Colon (tissue), 2 donors: Measurements from ENCODE around the gene WNK2.
"Not testable (repeated sequence)": the region's sequence is repeated elsewhere in the genome, so short reads cannot be mapped to it uniquely, and the experiment has no call there.

Experiments
- FAIRE-seq: peaks from 2 replicates; lab custom pipeline; 2012; peaks lifted over from hg19 to GRCh38; lab: Jason Lieb, UNC
- donor health status: control.
- donor health status: control.

WNK2 gene

DNA sequence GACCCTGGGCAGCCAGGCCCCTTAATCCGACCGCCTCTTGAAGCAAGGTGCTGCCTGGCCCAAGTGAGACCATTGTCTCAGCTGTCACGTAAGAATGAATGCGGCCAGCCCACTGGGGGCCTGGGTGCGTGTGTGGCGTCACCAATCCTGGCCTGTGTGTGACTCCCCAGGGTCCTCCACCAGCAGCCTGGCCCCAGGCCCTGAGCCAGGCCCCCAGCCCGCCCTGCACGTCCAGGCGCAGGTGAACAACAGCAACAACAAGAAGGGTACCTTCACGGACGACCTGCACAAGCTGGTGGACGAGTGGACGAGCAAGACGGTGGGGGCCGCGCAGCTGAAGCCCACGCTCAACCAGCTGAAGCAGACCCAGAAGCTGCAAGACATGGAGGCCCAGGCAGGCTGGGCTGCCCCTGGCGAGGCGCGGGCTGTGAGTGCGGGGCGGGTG lies 124.2 kb downstream of the WNK2 start:
- no peak for FAIRE-seq

- no peak for FAIRE-seq
These were observed 124.7 kb downstream of the WNK2 start for GRCh38 chr9:93308676-93309075.

DNA sequence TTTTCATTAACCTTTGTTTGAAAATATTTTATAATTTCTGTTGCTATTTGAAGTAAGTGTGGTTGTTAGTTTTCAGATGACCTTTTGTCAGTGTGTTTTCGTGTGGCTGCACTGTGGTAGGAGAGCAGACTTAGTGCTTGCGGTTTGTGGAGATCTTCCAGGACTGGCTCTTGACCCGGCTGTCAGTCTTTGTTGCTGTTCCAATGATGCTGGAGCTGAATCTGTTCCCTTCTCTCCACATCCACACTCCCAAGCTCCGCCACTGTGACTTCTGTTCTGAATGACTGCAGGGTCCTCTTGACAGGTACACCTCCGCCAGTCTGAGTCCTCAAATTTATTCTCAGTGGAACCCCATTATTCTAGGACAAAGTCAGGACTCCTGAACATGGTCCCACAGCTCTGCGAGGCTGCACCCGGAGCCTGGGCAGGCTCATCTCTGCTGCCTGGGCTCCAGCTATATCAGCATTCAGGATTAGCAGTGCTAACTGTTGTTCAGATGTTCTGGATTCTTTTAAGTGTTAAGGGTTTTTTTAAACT lies 126.0 kb downstream of the WNK2 start:
- no peak for FAIRE-seq

DNA sequence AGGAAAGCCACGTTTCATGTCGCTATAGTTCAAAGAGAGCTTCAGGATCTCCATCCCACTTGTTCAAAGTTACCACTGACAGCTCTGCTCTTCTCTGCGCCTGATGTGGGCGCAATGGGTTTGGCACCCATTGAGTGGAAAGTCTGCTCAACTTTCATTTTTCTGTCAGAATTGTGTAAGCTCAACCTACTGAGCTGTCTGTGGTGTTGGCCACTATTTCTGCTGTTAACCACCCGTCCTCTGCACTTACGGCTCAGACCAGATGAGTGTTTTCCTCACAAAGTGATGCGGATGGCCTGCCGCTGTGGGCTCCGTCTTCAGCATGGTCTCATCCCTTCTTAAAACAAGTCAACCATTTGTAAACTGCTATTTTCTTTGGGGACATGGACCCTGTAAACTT lies 131.2 kb downstream of the WNK2 start:
- no peak for FAIRE-seq

- FAIRE-seq, result no peak
These were observed 132.0 kb downstream of the WNK2 start for GRCh38 chr9:93315960-93316359.

GRCh38 chr9:93316726-93317494 lies 133.0 kb downstream of the WNK2 start:
- FAIRE-seq, result no peak

DNA sequence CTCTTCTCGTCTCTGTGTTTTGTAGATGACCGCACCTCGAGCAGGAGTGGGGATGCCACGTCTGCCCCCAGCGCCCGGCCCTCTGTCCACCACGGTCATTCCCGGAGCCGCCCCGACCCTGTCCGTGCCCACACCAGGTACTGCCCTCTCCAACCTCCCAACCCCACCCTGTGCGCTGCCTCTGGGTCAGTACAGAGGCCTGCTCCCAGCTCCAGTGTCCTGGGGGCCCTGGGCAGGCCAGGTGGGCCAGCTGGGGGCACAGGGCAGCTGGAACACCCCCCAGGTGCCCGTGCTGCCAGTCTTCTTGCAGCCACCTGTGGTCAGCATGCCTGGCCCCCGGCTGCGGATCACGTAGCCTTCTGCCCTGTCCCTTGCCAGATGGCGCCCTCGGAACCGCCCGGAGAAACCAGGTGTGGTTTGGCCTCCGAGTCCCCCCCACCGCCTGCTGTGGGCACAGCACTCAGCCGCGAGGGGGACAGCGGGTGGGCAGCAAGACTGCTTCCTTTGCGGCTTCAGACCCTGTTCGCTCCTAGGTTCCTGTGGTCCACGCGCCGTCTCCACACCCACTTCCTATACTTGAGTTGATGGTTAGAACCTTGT lies 133.7 kb downstream of the WNK2 start:
- no peak for FAIRE-seq

DNA sequence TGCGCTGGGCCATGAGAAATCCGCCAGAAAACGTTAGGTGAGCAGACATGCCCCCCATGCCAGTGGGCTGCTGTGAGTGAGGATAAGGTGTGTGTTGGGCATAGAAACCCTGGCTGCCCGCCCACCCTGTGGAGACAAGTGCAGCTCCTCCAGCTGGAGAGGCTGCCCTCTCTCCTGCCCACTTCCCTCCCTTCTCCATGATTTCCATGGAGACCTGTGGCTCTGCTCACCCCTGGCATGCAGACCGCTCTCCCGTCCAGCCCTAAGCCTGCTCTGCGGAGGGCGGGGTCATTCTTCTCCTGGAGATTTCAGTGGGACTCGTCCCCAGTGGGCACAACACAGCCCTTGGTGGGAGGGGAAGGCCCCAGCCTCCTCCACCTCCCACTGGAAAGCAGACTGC lies 134.5 kb downstream of the WNK2 start:
- FAIRE-seq, result no peak

- no peak for FAIRE-seq
These were observed 135.5 kb downstream of the WNK2 start for GRCh38 chr9:93319301-93319991.

DNA sequence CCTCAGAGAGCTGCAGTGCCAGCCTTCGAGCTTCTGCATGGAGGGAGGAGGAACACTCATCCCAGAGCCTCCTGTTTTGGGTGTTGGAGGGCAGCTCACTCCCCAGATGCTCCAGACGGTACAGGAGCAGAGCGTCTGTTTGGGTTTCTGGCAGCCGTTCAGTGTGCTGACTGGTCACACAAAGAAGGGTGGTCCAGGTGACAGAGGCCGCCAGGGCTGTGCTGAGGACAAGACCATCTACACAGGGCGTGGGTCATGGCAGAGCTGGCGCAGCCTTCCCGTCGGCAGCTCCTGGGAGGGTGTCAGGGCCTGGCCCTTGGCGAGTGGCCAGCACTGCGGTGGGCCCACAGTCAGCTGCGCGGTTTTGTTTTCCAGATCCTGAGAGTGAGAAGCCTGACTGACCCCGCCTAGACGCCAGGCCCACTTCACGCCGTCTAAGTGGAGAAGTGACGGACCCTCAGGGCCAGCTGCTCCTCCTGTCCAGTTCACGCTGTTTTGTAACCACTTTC lies 136.1 kb downstream of the WNK2 start:
- FAIRE-seq, result no peak

- no peak for FAIRE-seq
These were observed 136.8 kb downstream of the WNK2 start for GRCh38 chr9:93320591-93321219.

DNA sequence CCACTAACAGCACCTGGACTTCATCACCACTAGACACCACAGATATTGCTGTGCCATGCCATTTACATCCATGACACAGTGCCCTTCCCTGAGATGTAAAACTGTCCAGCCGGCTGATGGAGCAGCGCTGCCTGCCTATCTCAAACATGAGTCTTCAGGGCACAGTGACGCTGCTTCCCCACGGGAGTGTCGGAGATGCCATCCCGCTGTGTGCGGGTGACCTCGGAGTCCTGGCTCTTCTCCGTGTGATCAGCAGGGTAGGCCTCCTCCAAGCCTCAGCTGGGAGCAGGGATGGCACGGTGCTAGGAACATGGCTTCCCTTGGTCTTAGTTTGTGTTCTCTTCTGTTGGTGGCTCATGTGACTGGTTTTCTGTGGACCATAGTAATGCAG lies 137.3 kb downstream of the WNK2 start:
- FAIRE-seq, result no peak

- not testable (repeated sequence) for FAIRE-seq
These were observed 139.6 kb downstream of the WNK2 start for GRCh38 chr9:93323446-93323954.

GRCh38 chr9:93324191-93324834 lies 140.4 kb downstream of the WNK2 start:
- FAIRE-seq, result no peak

DNA sequence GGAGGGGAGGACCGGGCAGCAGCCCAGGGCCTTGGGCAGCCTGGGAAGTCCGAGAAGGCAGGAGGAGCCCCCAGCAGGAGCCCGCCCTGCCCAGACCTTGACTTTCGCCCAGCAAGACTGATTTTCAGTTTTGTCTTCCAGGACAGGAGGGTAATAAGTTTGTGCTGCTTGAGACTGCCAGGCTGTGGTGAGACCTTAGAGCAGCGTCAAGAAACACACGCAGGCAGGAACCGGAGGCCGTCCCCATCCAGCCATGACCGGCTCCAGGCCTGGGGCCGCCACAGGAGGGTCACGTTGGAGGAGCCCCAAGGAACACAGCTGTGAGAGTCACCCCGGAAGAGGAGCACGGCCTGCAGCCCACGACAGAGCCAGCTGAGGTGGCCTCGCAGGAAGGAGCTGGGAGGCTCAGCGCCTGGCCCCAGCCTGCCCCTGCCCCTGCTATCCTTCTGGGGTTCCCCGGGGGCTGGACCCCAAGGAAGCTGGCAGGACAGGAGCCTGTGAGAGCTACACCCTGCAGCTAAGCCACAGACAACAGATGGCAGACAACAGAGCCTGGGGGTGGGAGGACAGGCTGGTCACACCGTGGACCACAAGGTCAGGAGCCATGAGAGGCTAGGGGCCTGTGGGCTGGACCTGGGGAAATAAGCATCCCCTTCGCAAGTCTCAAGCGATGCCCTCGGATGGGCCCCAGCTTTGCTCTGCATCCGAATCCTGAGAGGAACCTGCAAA lies 141.5 kb downstream of the WNK2 start:
- no peak for FAIRE-seq

GRCh38 chr9:93326056-93326455 lies 142.1 kb downstream of the WNK2 start:
- no peak for FAIRE-seq

DNA sequence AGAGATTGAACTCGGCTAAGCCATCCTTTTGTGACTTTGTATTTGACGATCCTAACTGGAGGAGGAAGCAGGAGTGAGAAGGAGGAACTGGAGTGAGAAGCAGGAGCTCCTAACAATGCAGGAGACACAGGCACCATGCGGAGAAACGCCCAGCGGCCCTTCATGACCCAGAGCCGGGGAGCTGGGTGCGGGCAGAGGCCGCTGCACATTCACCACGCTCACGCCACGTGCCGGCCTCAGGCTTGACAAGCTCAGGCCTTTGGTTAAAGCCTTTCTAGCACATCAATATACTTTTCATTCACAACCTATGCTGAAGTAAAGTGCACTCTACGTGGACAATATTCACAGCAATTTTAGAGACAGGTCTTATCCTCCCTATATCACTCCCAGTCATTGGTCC lies 142.7 kb downstream of the WNK2 start:
- FAIRE-seq, result no peak

DNA sequence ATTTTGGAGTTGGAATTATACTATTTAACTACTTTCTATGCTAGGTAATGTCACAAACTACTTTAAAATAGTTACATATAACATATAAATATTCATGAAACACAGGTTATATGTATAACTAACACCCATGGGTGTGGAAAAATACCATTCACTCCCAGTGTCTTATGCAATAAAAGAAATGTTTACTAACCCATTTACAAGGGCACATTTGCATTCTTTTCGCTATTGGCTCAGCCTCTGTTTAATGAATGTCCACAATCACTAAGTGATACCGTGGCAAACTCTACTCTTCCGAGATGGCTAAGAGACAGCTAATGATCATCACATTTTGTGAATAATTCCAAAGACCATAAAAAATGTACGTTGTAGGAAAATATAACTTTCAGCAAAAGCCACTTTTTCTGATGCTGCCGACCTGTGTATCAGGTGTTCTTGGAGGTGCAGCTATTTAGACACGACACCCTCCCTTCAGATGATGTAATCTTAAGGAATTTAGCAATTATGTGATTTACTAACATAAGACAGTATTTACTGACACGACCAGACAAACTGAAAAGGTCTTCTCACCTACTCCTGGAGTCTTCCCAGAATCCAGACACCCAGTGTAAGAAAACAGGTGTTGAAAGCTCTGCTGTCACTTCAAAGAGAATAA lies 145.8 kb downstream of the WNK2 start:
- FAIRE-seq, result peak; percentile 53

DNA sequence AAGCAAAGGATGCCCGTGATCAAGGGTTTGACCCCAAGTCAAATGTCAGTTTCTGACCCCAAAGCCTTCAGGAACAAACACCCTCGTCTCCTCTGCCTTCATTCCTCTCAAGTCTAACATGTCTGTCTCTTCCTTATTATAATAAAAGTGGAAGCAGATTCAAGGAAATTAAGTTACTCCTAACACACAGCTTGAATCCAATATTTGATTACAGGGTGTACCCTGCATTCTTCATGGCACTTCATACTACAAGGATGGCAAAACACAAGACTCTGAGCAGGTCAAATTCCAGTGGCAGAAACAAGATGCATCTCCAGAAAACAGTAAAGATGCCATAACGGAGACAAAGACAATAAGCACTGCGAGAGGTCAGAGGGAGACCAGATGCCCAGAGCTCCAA lies 148.4 kb downstream of the WNK2 start:
- no peak for FAIRE-seq

DNA sequence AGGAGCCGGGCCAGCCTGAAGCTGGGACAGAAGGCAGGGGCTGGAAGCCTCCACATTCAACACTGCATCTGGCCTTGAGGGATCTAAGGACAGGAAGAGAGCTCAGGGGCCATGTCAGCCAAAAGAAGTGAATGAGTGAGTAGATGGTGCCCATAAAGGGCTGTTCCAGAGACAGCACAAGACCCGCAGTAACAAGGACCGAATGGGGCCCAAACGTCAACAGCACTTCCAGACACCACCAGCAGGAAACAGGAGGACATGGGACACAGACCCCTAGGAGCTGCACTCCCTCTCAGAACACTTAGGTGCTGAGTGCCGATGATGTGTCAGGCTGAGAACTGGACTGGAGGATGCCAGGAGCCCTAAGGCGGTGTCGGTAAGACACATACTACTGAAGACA lies 152.8 kb downstream of the WNK2 start:
- FAIRE-seq, result no peak
